GM12891 (cell line): ENCODE data around the gene NR5A1.
A peak's percentile ranks its signal among the peaks of the same experiment; 100 is the strongest.

Experiments
- DNase-seq: peaks from one replicate; pipeline ENCODE4 v3.0.0; 2011; ENCODE audit warnings: low spot score; ENCODE audit not compliant: insufficient read length
- FAIRE-seq: peaks from 2 replicates; lab custom pipeline; 2011; peaks lifted over from hg19 to GRCh38; lab: Jason Lieb, UNC
- PAX5 ChIP-seq: IDR thresholded peaks from 2 replicates; pipeline ENCODE4 v1.6.1; 2011; ENCODE audit warnings: low read length, moderate library complexity, mild to moderate bottlenecking; ENCODE audit not compliant: insufficient read depth, severe bottlenecking
- POLR2A ChIP-seq: IDR thresholded peaks from 2 replicates; pipeline ENCODE4 v1.6.1; 2011; ENCODE audit warnings: low read depth, low read length, control low read depth
- POLR2AphosphoS5 ChIP-seq: IDR thresholded peaks from 2 replicates; pipeline ENCODE4 v1.6.1; 2011; ENCODE audit warnings: low read depth, low read length, control low read depth
- POU2F2 ChIP-seq: IDR thresholded peaks from 2 replicates; pipeline ENCODE4 v1.6.1; 2011; ENCODE audit warnings: low read depth, mild to moderate bottlenecking, control low read depth, low read length, moderate library complexity
- SPI1 ChIP-seq: IDR thresholded peaks from 2 replicates; pipeline ENCODE4 v1.6.1; 2011; ENCODE audit warnings: low read depth, low read length, control low read depth
- TAF1 ChIP-seq: IDR thresholded peaks from 2 replicates; pipeline ENCODE4 v1.6.1; 2011; ENCODE audit warnings: low read depth, low read length, control low read depth

Gene NR5A1

GRCh38 chr9:124440786-124441185 lies 66.4 kb downstream of the NR5A1 start:
- FAIRE-seq (no peak), DNase-seq (no peak)
- TF ChIP-seq POU2F2 (no peak), POLR2A (no peak), POLR2AphosphoS5 (no peak), TAF1 (no peak), SPI1 (no peak)

GRCh38 chr9:124439686-124440243 lies 67.4 kb downstream of the NR5A1 start:
- TF ChIP-seq POLR2A (no peak), PAX5 (no peak), POLR2AphosphoS5 (no peak), POU2F2 (no peak), SPI1 (no peak), TAF1 (no peak)
- DNase-seq, result no peak
- no peak for FAIRE-seq

GRCh38 chr9:124439086-124439485 lies 68.1 kb downstream of the NR5A1 start:
- no peak for FAIRE-seq

GRCh38 chr9:124438091-124438490 lies 69.1 kb downstream of the NR5A1 start:
- FAIRE-seq (no peak), DNase-seq (no peak)
- TF ChIP-seq PAX5, result no peak
- TF ChIP-seq SPI1, result no peak
- no peak for TF ChIP-seq POLR2AphosphoS5
- no peak for TF ChIP-seq POU2F2
- no peak for TF ChIP-seq TAF1
- no peak for TF ChIP-seq POLR2A

More at GRCh38 chr9:124439086-124439485, 68.1 kb downstream of the NR5A1 start:
- no peak for DNase-seq
- TF ChIP-seq SPI1 (no peak), TAF1 (no peak), POU2F2 (no peak)

DNA sequence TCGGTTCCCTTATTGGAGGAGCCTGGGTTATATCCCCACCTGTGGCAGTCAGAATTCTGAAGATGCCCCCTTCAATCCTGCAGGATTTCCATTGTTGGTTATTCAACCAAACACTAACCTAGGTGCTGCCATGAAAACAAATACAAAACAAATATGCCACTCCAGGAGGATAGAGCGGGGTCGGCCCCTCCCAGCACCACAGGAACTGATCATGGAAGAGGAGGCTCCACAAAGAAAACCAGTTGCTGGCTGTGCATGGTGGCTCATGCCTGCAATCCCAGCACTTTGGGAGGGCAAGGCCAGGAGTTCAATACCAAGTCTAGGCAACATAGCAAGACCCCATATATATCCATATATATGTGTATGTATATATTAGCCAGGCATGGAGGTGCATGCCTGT lies 70.1 kb downstream of the NR5A1 start:
- TF ChIP-seq SPI1, result no peak
- no peak for TF ChIP-seq POU2F2
- no peak for TF ChIP-seq POLR2A
- DNase-seq (no peak), FAIRE-seq (no peak)

- DNase-seq (no peak), FAIRE-seq (peak; percentile 47)
- no peak for TF ChIP-seq POLR2A
- no peak for TF ChIP-seq PAX5
- no peak for TF ChIP-seq POU2F2
- TF ChIP-seq POLR2AphosphoS5, result no peak
- no peak for TF ChIP-seq SPI1
- no peak for TF ChIP-seq TAF1
Observed at GRCh38 chr9:124436320-124436719, 70.9 kb downstream of the NR5A1 start.
